SU-DHL-6 (cell line): ENCODE measurements around the gene FFAR2.
"Not testable (repeated sequence)": the region's sequence is repeated elsewhere in the genome, so short reads cannot be mapped to it uniquely, and the experiment has no call there.

Experiments used
- H2AFZ ChIP-seq: fragments of 200-600 bp; sonication (generic); 2 replicates; pipeline ENCODE4 v1.6.1; 2014; ENCODE audit warnings: low read depth, mild to moderate bottlenecking, moderate library complexity, mixed read lengths, antibody characterized with exemption, low read length; ENCODE audit not compliant: severe bottlenecking
- H3F3A ChIP-seq: fragments of 200-600 bp; shearing (Covaris generic); 2 replicates; pipeline ENCODE4 v1.6.0; 2016; ENCODE audit warnings: antibody characterized with exemption, mild to moderate bottlenecking; ENCODE audit not compliant: insufficient read depth
- H3K27ac ChIP-seq: fragments of 200-600 bp; sonication (generic); 2 replicates; pipeline ENCODE4 v1.5.1; 2016; ENCODE audit warnings: low read depth, mild to moderate bottlenecking, low read length, moderate library complexity, mixed read lengths
- H3K27me3 ChIP-seq: fragments of 200-600 bp; sonication (generic), shearing (Covaris generic); 2 replicates; pipeline ENCODE4 v1.6.0; 2014; ENCODE audit warnings: mild to moderate bottlenecking, low read length
- H3K36me3 ChIP-seq: fragments of 200-600 bp; sonication (generic); 2 replicates; pipeline ENCODE4 v1.6.1; 2014; ENCODE audit warnings: mild to moderate bottlenecking, low read length, mixed read lengths
- H3K4me2 ChIP-seq: fragments of 300-600, 200-600 bp; shearing (Covaris generic), sonication (generic); 2 replicates; pipeline ENCODE4 v1.6.0; 2014; ENCODE audit warnings: low read length, low read depth, mild to moderate bottlenecking; ENCODE audit not compliant: poor library complexity, severe bottlenecking
- H3K4me3 ChIP-seq: fragments of 200-600 bp; sonication (generic); 2 replicates; pipeline ENCODE4 v1.5.1; 2014; ENCODE audit warnings: antibody characterized with exemption, low read length, mild to moderate bottlenecking, mixed read lengths; ENCODE audit not compliant: insufficient read depth, poor library complexity, severe bottlenecking
- H3K79me2 ChIP-seq: fragments of 200-600 bp; sonication (generic); 2 replicates; pipeline ENCODE4 v1.6.1; 2014; ENCODE audit warnings: mild to moderate bottlenecking, low read length, moderate library complexity; ENCODE audit not compliant: insufficient read depth
- H3K9ac ChIP-seq: fragments of 200-600 bp; sonication (generic); 2 replicates; pipeline ENCODE4 v1.7.0; 2014; ENCODE audit warnings: mild to moderate bottlenecking, low read length
- H3K9me2 ChIP-seq: fragments of 200-600 bp; sonication (generic); replicated peaks from 2 replicates; pipeline ENCODE4 v1.6.1; 2014; ENCODE audit warnings: low read length; ENCODE audit not compliant: insufficient read depth
- H3K9me3 ChIP-seq: fragments of 200-600 bp; sonication (generic); 2 replicates; pipeline ENCODE4 v1.6.1; 2014; ENCODE audit warnings: low read length, mixed read lengths; ENCODE audit not compliant: insufficient read depth
- H4K20me1 ChIP-seq: fragments of 200-600 bp; sonication (generic); 2 replicates; pipeline ENCODE4 v1.6.1; 2014; ENCODE audit warnings: low read depth, mild to moderate bottlenecking, antibody characterized with exemption, low read length, moderate library complexity, mixed read lengths
- EZH2phosphoT487 ChIP-seq: fragments of 200-600 bp; sonication (generic), shearing (Covaris generic); conservative IDR thresholded peaks from 2 replicates; pipeline ENCODE4 v1.6.1; 2018; ENCODE audit warnings: mild to moderate bottlenecking, antibody characterized with exemption, low read length, moderate library complexity, mixed read lengths
- TF ChIP-seq, protein P1 (sequence below): fragments of 200-600 bp; sonication (generic); IDR thresholded peaks from one replicate; pipeline ENCODE4 v1.5.1; 2017; ENCODE audit warnings: antibody characterized with exemption, mild to moderate bottlenecking, low read length, moderate library complexity; ENCODE audit not compliant: insufficient read depth, poor library complexity, severe bottlenecking

Gene FFAR2

DNA sequence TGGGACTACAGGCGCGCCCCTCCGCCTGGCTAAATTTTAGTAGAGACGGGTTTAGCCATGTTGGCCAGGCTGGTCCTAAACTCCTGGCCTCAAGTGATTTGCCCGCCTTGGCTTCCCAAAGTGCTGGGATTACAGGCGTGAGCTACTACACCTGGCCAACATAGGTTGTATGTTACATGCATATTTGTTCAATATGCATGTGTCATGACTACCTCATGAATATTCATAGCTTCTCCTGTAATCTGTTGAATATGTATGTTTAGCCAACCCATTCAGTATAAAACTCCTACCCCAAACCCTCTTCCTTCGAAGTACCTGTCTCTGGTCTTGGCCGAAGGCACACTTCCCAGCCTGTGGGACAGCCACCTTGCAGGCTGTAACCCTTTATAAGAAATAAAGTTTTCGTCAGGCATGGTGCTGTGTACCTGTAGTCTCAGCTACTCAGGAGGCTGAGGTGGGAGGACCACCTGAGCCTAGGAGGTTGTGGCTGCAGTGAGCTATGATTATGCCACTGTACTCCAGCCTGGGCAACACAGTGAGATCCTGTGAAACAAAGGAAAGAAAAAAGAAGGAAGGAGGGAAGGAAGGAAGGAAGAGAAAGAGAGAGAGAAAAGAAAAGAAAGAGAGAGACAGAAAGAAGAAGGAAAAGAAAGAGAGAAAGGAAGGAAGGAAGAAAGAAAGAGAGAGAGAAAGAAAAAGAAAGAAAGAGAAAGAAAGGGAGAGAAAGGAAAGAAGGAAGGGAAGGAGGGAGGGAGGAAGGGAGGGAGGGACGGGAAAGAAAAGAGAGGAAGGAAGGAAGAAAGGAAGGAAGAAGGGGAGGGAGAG lies 47.9 kb upstream of the FFAR2 start:
- TF ChIP-seq, protein P1, sequence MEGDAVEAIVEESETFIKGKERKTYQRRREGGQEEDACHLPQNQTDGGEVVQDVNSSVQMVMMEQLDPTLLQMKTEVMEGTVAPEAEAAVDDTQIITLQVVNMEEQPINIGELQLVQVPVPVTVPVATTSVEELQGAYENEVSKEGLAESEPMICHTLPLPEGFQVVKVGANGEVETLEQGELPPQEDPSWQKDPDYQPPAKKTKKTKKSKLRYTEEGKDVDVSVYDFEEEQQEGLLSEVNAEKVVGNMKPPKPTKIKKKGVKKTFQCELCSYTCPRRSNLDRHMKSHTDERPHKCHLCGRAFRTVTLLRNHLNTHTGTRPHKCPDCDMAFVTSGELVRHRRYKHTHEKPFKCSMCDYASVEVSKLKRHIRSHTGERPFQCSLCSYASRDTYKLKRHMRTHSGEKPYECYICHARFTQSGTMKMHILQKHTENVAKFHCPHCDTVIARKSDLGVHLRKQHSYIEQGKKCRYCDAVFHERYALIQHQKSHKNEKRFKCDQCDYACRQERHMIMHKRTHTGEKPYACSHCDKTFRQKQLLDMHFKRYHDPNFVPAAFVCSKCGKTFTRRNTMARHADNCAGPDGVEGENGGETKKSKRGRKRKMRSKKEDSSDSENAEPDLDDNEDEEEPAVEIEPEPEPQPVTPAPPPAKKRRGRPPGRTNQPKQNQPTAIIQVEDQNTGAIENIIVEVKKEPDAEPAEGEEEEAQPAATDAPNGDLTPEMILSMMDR, result no peak
- TF ChIP-seq EZH2phosphoT487, result no peak
- Histone ChIP-seq H3K9me3 (no peaks in the 10 kb centered on the region), H3K79me2 (no peaks in the 10 kb centered on the region), H2AFZ (no peak overlapping the region), H3K27ac (no peak overlapping the region), H3K4me2 (no peak overlapping the region), H3K4me3 (no peak overlapping the region), H3F3A (no peaks in the 10 kb centered on the region), H3K9ac (no peak overlapping the region), H3K9me2 (no peaks in the 10 kb centered on the region), H4K20me1 (no peaks in the 10 kb centered on the region), H3K27me3 (no peaks in the 10 kb centered on the region), H3K36me3 (no peaks in the 10 kb centered on the region)

DNA sequence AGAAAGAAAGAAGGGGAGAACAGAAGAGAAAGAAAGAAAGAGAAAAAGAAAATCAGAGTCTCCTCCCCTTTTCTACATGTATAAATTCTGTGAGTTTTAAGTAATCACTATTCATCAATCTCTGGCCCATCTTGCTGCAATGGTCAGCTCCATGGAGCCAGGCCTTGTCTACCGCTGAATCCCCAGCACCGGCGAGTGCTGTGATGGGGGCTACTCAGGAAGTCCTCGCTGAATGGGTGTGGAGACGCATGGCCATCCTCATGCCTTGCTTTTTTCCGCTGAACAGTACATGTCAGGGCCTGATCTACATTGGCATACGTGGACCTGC lies 47.3 kb upstream of the FFAR2 start:
- H3K36me3 ChIP-seq, result no peaks in the 10 kb centered on the region
- H3K9me2 ChIP-seq, result no peaks in the 10 kb centered on the region
- no peak overlapping the region for H3K9ac ChIP-seq
- no peaks in the 10 kb centered on the region for H3K79me2 ChIP-seq
- H3K27ac ChIP-seq, result no peak overlapping the region
- TF ChIP-seq, protein P1, result no peak
- no peak for TF ChIP-seq EZH2phosphoT487
- H3K4me2 ChIP-seq, result no peak overlapping the region
- H3K9me3 ChIP-seq, result no peaks in the 10 kb centered on the region
- no peaks in the 10 kb centered on the region for H3K27me3 ChIP-seq
- no peaks in the 10 kb centered on the region for H4K20me1 ChIP-seq
- H3K4me3 ChIP-seq, result no peak overlapping the region
- H2AFZ ChIP-seq, result no peak overlapping the region
- no peaks in the 10 kb centered on the region for H3F3A ChIP-seq

DNA sequence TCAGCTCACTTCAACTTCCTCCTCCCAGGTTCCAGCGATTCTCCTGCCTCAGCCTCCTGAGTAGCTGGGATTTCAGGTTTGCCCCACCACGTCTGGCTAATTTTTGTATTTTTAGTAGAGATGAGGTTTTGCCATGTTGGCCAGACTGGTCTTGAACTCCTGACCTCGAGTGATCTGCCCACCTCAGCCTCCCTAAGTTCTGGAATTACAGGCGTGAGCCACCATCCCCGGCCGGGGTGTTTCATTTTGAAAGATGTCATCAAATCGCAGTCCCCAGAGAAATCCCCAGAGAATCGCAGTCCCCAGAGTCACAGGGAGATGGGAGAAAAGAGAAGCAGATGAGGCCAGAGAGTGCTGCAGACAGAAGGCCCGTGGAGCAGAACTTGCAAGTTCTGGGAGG lies 46.6 kb upstream of the FFAR2 start:
- H3K9me3 ChIP-seq, H3K9me2 ChIP-seq, H3K36me3 ChIP-seq, H3K9ac ChIP-seq, H2AFZ ChIP-seq, H3K27me3 ChIP-seq, H3K4me2 ChIP-seq, H3F3A ChIP-seq, H3K4me3 ChIP-seq, H4K20me1 ChIP-seq, H3K79me2 ChIP-seq, H3K27ac ChIP-seq: not testable (repeated sequence)

DNA sequence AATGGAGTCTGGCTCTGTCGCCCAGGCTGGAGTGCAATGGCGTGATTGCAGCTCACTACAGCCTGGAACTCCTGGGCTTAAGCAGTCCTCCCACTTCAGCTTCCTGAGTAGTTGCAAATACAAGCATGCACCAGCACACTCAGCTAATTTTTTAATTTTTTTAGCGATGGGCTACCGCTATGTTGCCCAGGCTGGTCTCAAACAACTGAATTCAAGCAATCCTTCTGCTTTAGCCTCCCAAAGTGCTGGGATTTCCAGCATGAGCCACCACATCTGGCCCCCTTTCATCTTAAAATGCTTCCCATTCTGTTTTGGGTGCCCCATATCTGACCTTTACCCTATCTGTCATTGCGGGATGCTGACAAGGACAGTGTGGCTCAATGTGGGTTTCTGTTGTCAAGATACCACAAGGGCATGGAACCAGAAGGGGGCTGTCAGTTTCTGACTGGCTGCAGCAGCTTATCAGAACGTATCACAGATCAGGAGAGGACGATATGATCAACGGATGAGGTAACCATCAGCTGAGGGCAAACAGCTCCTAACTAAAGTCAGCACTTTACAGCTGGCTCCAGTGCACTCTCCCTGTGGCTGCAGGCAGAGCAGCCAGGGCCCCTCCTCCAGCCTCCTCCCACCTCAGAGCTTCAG lies 44.8 kb upstream of the FFAR2 start:
- no peaks in the 10 kb centered on the region for H3K36me3 ChIP-seq
- H3K9ac ChIP-seq, result no peak overlapping the region
- H3K4me3 ChIP-seq, result no peak overlapping the region
- no peaks in the 10 kb centered on the region for H3F3A ChIP-seq
- no peaks in the 10 kb centered on the region for H3K9me2 ChIP-seq
- no peaks in the 10 kb centered on the region for H3K27me3 ChIP-seq
- no peak overlapping the region for H2AFZ ChIP-seq
- TF ChIP-seq, protein P1, result no peak
- TF ChIP-seq EZH2phosphoT487, result no peak
- H4K20me1 ChIP-seq, result no peaks in the 10 kb centered on the region
- H3K4me2 ChIP-seq, result no peak overlapping the region
- H3K79me2 ChIP-seq, result no peaks in the 10 kb centered on the region
- no peaks in the 10 kb centered on the region for H3K9me3 ChIP-seq
- H3K27ac ChIP-seq, result no peak overlapping the region
